A204.1 (cell line): ENCODE results near the gene PAPSS1.
"Not testable (repeated sequence)": the region's sequence is repeated elsewhere in the genome, so short reads cannot be mapped to it uniquely, and the experiment has no call there.

Experiments used
- FAIRE-seq: peaks from 2 replicates; lab custom pipeline; 2012; peaks lifted over from hg19 to GRCh38; lab: Jason Lieb, UNC

PAPSS1 gene

DNA sequence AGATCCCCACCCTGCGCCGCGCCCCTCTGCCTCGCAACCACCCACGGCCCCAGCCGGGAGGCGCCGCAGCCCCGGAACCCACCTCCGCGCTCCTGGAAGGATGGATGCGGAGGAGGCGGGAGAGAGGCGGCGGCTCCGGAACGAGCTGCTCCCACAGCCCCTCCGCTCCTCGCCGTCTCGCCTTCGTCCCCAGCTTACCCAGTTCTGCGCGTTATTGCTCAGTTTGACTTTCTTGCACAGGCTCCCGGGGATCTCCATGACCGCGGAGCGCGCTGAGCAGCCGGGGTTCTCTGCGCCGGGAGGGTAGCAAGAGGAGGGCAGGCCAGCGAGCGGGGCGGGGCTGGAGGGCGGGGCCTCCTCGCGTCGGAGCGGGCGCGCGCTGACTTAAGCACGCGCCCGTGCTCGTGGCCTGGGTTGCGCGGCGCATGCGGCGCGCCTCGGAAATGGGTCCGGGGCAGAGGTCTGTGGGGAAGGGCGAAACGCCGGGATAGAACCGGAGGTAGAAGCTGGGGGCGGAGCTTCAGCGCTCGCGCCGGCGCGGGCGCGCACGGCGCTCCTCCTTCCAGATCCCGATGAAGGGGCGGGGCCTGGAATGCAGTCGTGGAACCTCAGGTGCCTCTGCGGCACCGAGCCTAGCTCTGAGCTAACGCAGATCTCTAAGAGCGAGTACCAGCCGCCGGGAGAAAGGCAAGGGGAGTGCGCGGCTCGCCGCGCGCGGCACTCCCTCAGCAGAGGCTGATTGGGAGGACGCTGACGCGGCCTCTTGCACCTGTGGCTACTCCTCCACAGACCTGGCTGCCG lies at the start of gene PAPSS1:
Gene PAPSS1, minus strand, starts transcription at position 313 of the 801 bp plus-strand sequence. Its CDS starts 55 bp downstream, at position 258.
- no peak for FAIRE-seq

DNA sequence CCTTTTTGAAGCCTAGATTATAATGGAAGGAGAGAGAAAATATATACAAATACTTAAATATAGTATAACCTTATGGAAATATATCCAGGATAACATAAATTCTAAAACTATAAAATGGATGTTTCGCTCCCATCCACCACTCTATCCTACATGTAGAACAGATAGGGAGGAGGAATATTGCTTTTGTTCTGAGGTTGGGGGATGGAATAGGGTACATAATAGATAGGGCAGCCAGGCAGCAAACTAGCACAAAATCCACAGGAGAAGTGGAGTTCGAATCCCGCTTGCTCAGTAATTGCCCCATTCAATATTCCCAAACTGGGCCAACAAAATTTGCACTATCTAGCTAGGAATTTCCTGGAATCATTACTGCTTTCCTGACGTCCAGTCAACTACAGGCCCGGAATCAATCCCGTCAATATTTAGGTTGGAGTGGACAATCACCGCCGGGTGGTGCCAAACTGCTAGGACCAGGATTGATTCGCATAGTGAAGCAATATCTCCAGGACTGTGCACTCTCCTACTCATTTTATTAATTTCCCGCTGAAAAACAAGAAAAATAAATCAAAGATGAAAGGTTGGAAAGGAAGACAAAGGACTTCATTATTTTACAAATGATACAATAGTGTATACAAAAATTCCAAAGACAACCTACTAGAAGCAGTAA lies 40.4 kb upstream of the PAPSS1 start:
- FAIRE-seq: no peak

DNA sequence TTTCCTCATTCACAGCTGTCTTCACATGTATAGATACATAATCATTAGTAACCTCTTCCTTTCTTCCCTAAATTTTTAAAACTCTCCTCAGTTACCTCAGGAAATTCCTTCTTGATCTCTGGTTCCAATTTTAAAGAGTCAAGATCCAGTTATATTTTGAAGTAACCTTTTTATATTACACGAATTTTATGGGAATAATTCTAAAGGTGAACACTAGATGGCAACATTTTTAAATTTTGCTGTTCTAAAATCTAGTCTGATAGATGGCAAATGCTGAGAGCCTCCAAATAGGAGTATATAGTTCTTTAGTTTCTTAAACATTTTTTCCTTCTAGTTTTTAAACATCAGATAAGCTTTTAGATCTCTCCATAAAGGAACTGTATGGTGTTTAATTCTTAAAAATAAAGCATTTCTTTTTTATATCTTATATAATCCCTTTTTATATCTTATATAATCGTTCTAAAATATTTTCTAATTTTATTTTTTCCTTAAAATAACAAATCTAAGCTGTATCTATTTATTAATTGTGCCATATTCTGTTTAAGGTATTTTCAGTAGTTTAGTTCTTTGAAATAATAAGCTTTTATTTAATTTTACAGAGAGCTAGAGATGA lies 37.9 kb upstream of the PAPSS1 start:
- peak; percentile 99 for FAIRE-seq

DNA sequence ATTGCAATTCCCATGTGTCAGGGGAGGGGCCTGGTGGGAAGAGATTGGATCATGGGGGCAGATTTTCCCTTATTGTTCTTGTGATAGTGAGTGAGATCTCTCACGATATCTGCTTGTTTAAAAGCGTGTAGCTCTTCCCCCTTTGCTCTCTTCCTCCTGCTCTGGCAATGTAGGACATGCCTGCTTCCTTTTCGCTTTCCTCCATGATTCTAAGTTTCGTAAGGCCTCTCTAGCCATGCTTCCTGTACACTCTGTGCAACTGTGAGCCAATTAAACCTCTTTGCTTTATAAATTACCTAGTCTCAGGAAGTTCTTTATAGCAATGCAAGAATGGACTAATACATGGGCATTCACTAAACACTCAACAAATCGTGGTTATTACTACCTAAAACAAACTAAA lies 37.2 kb upstream of the PAPSS1 start:
- no peak for FAIRE-seq

DNA sequence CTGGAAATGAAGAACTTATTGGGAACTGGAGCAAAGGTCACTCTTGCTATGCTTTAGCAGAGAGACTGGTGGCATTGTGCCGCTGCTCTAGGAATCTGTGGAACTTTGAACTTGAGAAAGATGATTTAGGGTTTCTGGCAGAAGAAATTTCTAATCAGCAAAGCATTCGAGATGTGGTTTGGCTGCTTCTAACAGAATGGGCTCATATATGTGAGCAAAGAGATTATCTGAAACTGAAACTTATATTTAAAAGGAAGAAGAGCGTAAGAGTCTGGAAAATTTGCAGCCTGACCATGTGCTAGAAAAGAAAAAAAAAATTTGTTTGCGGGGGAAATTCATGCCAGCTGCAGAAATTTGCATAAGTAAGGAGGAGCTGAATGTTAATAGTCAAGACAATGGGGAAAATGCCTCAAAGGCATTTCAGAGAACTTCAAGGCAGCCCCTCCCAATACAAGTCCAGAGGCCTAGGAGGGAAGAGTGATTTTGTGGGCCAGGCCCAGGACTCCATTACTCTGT lies 35.9 kb upstream of the PAPSS1 start:
- FAIRE-seq: no peak

DNA sequence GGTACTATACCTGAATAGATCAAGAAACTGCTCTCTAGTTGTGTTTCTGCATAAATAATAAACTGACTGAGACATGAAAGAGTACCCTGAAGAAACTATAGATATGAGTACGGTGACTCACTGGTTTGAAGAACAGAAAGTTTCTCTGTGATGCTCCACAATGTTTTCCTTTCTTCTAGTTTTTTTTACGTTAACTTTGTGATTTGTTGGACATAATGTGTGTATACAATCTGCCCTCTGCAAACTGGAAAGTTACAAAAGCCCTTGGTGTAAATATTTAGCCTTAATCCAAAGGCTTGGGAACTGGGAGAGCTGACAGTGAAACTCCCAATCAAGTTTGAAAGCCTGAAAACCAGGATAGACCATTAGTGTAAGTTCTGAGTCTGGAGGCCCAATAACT lies 31.6 kb upstream of the PAPSS1 start:
- FAIRE-seq: no peak

DNA sequence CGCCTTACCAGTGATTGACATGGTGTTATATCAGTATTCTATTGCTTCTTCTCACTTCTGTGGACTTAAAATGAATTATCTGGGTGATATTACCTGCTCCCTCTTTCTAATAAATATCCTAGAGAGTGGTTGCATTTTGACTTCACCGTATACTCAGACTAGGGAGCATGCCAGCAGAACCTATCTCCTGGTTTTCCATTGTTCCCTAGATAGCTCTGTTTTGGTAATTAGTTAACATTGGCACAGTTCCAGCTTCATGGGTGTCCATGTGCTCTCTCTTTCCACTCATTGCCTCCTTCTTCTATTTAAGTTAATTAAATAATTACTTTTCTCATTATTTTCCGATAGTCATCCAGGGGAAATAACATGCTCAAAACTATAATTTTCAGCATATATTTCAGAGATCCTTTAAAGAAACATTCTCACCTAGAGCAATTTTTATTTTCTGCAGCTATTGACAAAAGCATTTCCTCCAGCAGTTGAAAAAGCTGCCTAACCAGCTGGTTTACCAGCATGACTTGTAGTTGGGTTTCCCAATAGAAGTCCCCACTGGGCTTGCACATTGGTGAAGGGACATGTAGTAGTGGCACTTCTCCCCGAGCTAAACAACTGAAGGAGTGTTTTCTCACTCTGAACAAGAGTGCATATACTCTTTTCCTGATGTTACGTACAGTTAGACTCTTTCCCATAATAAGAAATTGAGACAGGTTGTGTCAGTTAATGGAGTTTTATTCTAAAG lies 27.9 kb upstream of the PAPSS1 start:
- no peak for FAIRE-seq

DNA sequence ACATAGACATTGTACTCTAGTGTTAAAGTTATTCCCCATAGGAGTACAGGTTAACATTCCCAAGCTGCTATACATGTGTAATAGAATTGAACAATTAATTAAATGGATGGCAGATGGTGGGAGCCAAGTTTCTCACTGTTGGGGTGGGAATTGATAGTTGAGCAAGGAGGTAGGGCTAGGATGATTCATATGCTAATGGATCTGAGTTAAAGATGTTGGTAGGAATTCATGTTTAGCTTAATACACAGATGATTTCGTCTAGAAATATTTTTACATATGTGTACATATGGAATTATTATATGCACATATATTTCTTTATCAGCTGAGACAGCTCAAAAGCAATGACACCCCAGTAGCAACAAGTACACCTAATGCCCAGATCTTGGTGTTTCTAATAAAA lies 26.1 kb upstream of the PAPSS1 start:
- FAIRE-seq: no peak

DNA sequence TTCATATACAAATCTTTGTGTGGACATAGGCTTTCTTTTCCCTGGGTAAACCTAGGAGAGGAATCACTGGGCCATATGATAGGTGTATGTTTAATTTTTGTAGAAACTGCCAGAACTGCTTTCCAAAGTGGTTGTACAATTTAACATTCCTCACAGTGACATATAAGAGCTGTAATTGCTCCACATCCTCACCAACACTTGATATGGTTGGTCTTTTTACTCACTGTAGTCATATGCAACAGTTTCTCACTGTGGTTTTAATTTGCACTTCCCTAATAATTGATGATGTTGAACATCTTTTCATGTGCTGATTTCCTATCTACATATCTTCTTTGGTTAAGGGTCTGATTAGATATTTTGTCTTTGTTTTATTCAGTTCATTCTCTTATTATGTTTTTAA lies 24.5 kb upstream of the PAPSS1 start:
- FAIRE-seq: no peak

DNA sequence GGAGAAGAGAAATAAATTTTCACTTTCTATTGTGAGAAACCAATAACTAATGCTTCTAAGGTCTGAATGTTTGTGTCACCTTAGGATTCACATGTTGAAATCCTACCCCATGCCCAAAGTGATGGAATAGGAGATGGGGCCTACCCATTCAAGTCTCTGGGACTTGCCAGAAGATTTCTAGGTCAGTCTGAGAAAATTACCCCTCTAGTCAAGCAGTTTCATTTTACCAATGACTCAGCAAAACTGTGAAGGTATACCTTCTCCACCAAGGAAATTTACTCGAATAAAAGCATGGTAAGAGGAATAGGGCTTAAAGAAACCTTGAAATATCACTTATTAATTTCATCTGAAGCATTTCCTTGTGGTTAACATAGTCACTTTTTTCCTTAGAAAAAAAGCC lies 23.5 kb upstream of the PAPSS1 start:
- no peak for FAIRE-seq

DNA sequence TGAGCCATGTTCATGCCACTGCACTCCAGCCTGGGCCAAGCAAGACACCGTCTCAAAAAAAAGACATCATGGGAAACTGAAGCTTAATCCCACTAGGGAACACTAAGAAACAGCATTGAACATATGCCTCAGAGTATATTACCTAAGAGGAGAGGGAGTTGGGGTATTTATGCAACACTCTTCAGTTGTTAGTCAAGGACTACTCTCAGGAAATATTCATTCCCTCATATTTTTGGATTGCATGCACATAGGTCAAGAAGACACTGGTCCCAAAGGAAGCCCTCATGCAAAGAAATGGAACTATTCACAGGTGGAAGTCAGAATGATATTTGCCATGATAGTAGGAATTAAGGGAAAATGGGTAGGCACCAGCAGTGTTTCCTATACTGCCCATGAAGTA lies 22.8 kb upstream of the PAPSS1 start:
- no peak for FAIRE-seq

DNA sequence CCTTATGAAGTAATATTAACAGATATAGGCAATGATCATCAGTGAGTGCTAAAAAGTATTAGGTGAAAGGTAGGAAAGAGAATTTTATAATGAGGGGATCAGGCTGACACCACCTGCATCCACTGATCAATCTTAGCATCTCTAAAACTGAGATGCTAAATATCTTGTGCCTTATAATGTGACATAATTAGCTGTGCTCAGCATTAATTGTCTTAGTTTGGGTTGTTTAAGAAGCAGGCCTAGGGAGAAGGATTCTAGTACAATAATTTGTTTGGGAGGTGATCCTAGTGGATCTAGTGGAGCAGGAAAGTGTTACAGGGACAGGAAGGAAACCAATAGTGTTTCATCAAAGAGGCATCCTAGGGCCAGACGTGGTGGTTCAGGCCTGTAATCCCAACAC lies 22.2 kb upstream of the PAPSS1 start:
- no peak for FAIRE-seq

DNA sequence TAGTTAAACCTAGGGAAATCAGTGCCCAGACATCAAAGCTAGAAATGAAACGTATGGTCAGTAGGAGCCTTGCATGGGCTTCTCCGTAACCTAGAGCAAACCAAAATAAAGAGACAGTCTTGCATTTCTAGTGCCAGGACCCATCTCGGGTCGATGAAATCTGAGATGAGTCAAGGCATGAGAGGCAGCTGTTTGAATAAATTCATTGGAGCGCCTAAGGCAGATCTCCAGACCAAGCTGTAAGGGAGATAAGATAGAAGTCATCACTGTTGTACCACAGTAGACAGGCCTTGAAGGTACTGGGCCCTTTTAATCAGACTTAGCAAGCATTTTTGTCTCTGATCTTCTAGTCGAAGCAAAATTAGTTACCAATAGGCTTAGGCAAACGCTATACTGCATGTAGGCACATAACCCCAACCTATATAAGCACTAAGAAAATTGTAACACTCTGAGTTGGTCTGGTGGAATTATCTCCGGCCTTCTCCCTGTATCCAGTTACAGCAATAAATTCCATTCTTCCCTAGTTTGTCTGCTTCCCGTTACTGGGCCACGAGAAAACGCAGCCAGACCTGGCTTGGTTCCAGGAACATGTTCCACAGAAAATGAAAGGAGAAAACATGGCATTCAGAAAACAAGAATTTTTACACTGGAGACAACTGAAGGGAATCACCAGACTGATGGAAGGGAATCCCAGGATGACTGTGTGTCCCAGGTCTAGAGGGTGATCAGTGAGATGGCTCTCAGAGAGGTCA lies 21.1 kb upstream of the PAPSS1 start:
- FAIRE-seq: no peak

DNA sequence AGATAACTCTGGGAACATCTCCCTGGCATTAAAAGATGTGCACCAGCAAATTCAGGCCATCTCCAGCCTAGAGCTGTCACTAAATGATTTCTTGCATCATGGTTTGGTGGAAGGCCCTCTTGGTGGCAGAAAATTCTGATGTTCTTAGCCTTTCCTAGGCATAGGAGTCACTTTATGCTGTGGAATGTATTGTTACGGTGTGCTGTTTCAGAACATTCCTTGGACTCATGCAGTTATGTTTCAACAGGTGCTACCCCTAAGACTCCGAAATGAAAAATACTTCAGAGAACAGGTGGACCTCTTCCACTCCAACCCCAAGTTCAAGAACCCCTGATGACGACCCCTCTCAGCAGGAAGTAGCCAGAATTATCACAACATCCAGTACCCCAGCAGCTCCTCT lies 20.3 kb upstream of the PAPSS1 start:
- FAIRE-seq: no peak

DNA sequence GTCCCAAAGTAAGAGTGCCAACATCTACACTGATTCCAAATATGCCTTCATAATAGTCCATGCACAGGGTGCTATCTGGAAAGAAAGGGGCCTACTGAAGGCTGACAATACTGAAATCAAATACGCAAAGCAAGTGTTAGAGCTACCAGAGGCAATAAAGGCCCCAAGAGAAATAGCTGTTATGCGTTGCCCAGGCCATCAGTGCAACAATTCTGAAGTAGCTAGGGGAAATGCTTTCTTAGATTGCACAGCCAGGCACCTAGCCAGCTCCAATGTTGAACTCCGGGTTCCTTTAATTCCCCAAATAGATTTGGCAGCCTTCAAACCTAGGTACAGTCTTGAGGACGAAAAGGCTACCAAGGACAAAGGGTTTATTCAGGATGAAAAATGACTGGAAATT lies 17.4 kb upstream of the PAPSS1 start:
- FAIRE-seq: no peak

DNA sequence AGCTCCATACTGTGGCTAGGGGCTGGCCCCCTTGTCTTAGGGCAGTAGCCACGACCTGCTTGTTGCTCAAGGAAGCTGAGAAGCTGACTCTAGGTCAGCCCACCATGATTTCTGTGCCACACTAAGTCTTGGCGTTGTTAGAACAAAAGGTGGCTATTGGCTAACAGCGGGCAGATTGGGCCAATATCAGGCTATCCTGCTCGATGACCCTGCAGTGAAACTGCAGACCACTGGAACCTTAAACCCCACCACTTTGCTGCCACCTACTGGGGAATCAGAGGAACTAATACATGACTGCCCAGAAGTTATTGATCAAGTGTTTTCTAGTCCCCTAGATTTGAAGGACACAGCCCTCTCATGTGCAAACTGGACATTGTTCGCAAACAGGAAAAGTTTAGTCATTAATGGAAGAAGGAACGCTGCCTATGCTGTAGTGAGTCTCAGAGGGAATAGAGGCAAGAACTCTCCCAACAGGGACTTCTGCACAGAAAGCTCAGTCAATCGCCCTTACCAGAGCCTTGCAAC lies 17.0 kb upstream of the PAPSS1 start:
- FAIRE-seq: no peak

DNA sequence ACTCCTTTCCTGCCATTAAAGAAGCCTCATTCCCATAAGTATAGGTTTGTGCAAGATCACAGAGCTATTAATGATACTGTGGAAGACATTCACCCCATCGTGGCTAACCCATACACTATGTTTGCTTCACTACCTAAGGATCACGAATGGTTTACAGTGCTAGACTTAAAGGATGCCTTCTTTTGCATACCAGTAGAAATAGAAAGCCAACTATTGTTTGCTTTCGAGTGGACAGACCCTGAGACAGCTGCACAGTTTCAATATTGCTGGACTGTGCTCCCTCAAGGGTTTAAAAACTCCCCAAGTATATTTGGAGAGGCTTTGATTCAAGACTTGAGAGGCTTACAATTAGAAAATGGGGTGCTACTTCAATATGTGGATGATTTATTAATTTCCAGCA lies 16.0 kb upstream of the PAPSS1 start:
- no peak for FAIRE-seq

DNA sequence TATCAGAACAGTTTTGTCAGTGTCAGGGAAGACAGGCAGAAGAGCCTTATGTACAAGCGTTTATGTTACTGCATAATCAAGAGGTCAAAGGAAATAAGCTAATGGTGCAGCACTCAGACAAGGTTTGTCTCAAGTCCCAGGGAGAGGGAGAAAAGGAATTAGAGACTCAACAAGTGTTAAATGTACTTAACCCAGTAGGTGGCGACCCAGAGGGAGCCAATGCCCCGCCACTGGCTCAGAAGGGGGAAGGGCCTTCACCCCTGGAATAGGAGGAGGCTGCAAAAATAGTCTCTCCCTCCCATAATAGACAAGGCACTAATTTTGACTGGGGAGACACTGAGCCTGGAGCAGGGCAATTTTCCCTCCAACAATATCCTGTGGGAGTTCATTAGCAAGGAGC lies 14.1 kb upstream of the PAPSS1 start:
- no peak for FAIRE-seq

DNA sequence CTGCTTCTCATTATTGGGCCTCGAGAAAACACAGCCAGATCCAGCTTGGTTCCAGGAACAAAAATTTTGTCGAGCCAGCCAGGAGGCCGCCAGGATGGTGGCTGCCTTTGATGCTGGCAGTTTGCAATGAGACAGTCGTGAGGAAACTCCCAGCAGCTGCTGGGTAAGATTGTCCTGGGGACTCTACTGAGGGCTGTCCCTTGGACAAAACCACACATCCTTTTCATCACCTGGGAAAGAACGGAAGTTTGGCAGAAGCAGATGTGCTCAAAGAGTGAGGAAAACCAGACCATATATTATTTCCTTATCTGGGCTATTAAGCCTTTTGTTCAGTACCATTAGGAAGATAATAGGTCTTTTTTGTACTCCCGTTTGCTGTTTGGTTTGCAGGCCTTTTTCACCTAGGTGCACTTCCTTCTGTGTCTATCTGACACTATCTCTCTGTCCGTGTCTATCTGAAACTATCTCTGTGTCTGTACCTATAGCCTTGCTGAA lies 13.4 kb upstream of the PAPSS1 start:
- FAIRE-seq: no peak

DNA sequence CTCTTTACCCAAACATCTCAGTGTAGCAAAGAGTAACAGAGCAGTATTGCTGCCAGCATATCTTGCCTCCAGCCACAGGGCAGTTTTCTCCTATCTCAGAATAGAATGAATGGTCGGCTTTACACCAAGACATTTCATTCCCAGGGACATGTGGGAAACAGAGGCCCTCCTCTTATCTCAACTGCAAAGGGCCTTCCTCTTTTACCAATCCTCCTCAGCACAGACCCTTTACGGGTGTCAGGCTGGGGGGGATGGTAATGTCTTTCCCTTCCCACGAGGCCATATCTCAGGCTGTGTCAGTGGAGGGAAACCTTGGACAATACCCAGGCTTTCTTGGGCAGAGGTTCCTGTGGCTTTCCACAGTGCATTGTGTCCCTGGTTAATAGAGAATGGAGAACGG lies 9.0 kb upstream of the PAPSS1 start:
- FAIRE-seq: not testable (repeated sequence)

DNA sequence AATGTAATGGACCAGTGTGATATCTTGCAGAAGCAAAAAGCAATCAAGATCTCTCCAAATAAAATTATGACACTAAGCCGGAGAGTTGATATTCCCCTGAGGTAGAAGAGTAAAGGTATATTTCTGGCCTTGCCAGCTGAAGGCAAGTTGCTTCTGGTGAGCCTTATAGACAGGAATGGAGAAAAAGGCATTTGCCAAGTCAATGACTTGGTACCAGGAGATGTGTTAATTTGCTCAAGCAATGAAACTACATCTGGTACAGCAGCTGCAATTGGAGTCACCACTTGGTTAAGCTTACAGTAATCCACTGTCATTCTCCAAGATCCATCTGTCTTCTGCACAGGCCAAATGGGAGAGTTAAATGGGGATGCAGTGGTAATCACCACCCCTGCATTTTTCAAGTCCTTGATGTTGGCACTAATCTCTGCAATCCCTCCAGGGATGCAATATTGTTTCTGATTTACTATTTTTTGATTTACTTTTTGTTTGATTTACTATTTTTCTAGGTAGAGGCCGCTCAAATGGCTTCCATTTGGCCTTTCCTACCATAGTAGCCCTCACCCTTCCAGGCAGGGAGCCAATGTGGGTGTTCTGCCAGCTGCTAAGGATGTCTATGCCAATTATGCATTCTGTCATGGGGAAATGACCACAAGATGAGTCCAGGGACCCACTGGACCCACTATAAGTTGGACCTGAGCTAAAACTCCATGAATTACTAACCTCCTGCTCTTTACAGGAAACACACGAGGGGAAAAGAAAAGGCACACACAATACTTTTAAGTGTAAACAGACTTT lies 6.3 kb upstream of the PAPSS1 start:
- not testable (repeated sequence) for FAIRE-seq
